B cell (primary cell): ENCODE results near the gene IKBKE. TPM values are rescaled to one million over a fixed set of nuclear protein-coding genes. Genes with fewer than 3 reads are reported as not detected.

Source experiments
- ATAC-seq: fragments of 200-7000 bp; cut with Tn5 transposase; one replicate; pipeline ENCODE4 v1.10.0; 2021; ENCODE audit warnings: low read depth, mild to moderate bottlenecking, moderate number of reproducible peaks, moderate library complexity
- CTCF ChIA-PET: fragments of 350-600 bp; sonication (Branson Sonifier 250); formaldehyde crosslinking; loops from one replicate; lab custom pipeline; 2021; ENCODE audit warnings: antibody characterized with exemption, inconsistent platforms; lab: Charles Lee
- POLR2A ChIA-PET: fragments of 350-600 bp; sonication (Branson Sonifier 250); formaldehyde crosslinking; loops from one replicate; lab custom pipeline; 2021; ENCODE audit warnings: antibody characterized with exemption; lab: Charles Lee
- DNase-seq: peaks from one replicate; pipeline ENCODE4 v3.0.0; 2013
- H2AFZ ChIP-seq: 2 replicates; pipeline ENCODE4 v1.6.1; 2012; ENCODE audit warnings: mild to moderate bottlenecking, low read depth, low read length; ENCODE audit not compliant: insufficient read depth, poor library complexity, severe bottlenecking
- H3K27ac ChIP-seq, 2 donors: 1 replicate in 1 of 2; 2 replicates in 1 of 2; pipeline ENCODE4 v1.5.1; 2012 to 2013; ENCODE audit warnings: low read length in 2 of 2, mild to moderate bottlenecking in 2 of 2, moderate library complexity in 1 of 2
- H3K27me3 ChIP-seq, 4 experiments: fragments of 200-600 bp in 1 of 4; sonication (generic) in 1 of 4; replicated peaks in 1 of 4; 1 replicate in 2 of 4; 2 replicates in 2 of 4; pipeline versions ENCODE4 v1.6.1 to v1.7.0; 2013 to 2016; ENCODE audit warnings: low read length in 3 of 4, mild to moderate bottlenecking in 2 of 4, mixed read lengths in 1 of 4, moderate library complexity in 1 of 4; ENCODE audit not compliant: insufficient read depth in 4 of 4, control insufficient read depth in 3 of 4; ENCODE audit errors: control extremely low read depth in 1 of 4
- H3K36me3 ChIP-seq, 2 experiments: replicated peaks in 1 of 2; 1 replicate in 1 of 2; 2 replicates in 1 of 2; pipeline versions ENCODE4 v1.6.1 to v1.7.1; 2013; ENCODE audit warnings: low read length in 1 of 2; ENCODE audit not compliant: insufficient read depth in 2 of 2, control insufficient read depth in 1 of 2; ENCODE audit errors: control extremely low read depth in 1 of 2, extremely low read depth in 1 of 2
- H3K4me1 ChIP-seq, 2 donors: fragments of 200-600 bp in 1 of 2; sonication (generic) in 1 of 2; 1 replicate in 1 of 2; 2 replicates in 1 of 2; pipeline versions ENCODE4 v1.5.1 to v1.6.1; 2013 to 2017; ENCODE audit warnings: low read length in 2 of 2; ENCODE audit not compliant: control insufficient read depth in 2 of 2, insufficient read depth in 2 of 2
- H3K4me2 ChIP-seq: replicated peaks from 2 replicates; pipeline ENCODE3; 2012; ENCODE audit warnings: mild to moderate bottlenecking, low read depth, low read length; ENCODE audit not compliant: poor library complexity, severe bottlenecking
- H3K4me3 ChIP-seq, 5 experiments: fragments of 200-600 bp in 1 of 5; sonication (generic) in 1 of 5; 1 replicate in 3 of 5; 2 replicates in 2 of 5; pipeline versions ENCODE4 v1.5.1 to v1.7.0; 2011 to 2016; ENCODE audit warnings: low read length in 4 of 5, mild to moderate bottlenecking in 4 of 5, low read depth in 2 of 5, control low read depth in 1 of 5, moderate library complexity in 1 of 5; ENCODE audit not compliant: insufficient read depth in 1 of 5; ENCODE audit errors: control extremely low read depth in 1 of 5, extremely low read depth in 1 of 5
- H3K79me2 ChIP-seq: fragments of 200-600 bp; sonication (generic); one replicate; pipeline ENCODE4 v1.6.0; 2016; ENCODE audit warnings: low read length; ENCODE audit not compliant: control insufficient read depth, insufficient read depth
- H3K9ac ChIP-seq: fragments of 200-600 bp; sonication (generic); 2 replicates; pipeline ENCODE4 v1.6.1; 2017; ENCODE audit warnings: mild to moderate bottlenecking, low read length, moderate library complexity
- H3K9me3 ChIP-seq, 3 donors: one replicate each; pipeline versions ENCODE4 v1.6.1 to v1.7.1; 2013; ENCODE audit warnings: low read length in 2 of 3; ENCODE audit not compliant: control insufficient read depth in 2 of 3, insufficient read depth in 1 of 3; ENCODE audit errors: control extremely low read depth in 1 of 3
- H4K20me1 ChIP-seq: 2 replicates; pipeline ENCODE4 v1.6.0; 2012; ENCODE audit warnings: mild to moderate bottlenecking, low read length; ENCODE audit not compliant: insufficient read depth, control insufficient read depth, poor library complexity, severe bottlenecking
- H3K27ac Mint-ChIP-seq: one replicate; pipeline ENCODE4 v1.8.0; 2021; ENCODE audit warnings: mixed read lengths
- H3K27me3 Mint-ChIP-seq: one replicate; pipeline ENCODE4 v1.8.0; 2021; ENCODE audit warnings: mixed read lengths
- H3K4me1 Mint-ChIP-seq: one replicate; pipeline ENCODE4 v1.8.0; 2021; ENCODE audit warnings: mixed read lengths
- H3K4me3 Mint-ChIP-seq: one replicate; pipeline ENCODE4 v1.8.0; 2021; ENCODE audit warnings: mixed read lengths
- H3K9me3 Mint-ChIP-seq: one replicate; pipeline ENCODE4 v1.8.0; 2022; ENCODE audit warnings: mixed read lengths; ENCODE audit not compliant: insufficient read depth
- CTCF ChIP-seq: fragments of 200-600 bp; IDR thresholded peaks from one replicate; pipeline ENCODE4 v1.8.0; 2022; ENCODE audit warnings: antibody characterized with exemption, mild to moderate bottlenecking
- EZH2 ChIP-seq: IDR thresholded peaks from 2 replicates; pipeline ENCODE4 v1.6.1; 2012; ENCODE audit warnings: borderline replicate concordance, low read depth, mild to moderate bottlenecking, moderate library complexity, low read length; ENCODE audit not compliant: insufficient read depth, poor library complexity, severe bottlenecking
- WGBS: methylation state at CpG from one replicate; pipeline ENCODE4 v1.1.5; 2013; ENCODE audit warnings: missing lambda C conversion rate; ENCODE audit not compliant: insufficient coverage; 5-methylcytosine and 5-hydroxymethylcytosine counted together
- intact Hi-C: fragments of 100-400 bp; cut with micrococcal nuclease; formaldehyde crosslinking; loops from one replicate; pipeline ENCODE4 v1.10.0; 2022
- polyA plus RNA-seq: library from polyadenylated mRNA; depleted of rRNA; stranded (reverse); fragments of >200 nt; gene quantifications from 2 replicates; pipeline ENCODE4 v1.2.3, GENCODE V29; 2012
- total RNA-seq, 2 donors: library from RNA; stranded (reverse); fragments of 120-200 nt in 1 of 2; gene quantifications; 1 replicate in 1 of 2; 2 replicates in 1 of 2; pipeline versions ENCODE4 v1.2.3 to v1.2.4, GENCODE V29; 2013 to 2022

The IKBKE gene
- total and polyA plus RNA-seq, 2 donors (not counting 1 experiment from before 2014, with no cell fraction given), result 40.8 to 55.4 TPM

- Histone ChIP-seq H3K27ac (no peak overlapping the region), H3K9ac (no peak overlapping the region), H3K4me1 (no peaks in the 10 kb centered on the region), H3K9me3 (no peaks in the 10 kb centered on the region), H3K36me3 (peaks cover 0 to 66% of the 10 kb centered on the region in 2 experiments), H2AFZ (no peak overlapping the region), H3K4me2 (no peak overlapping the region), H3K79me2 (no peaks in the 10 kb centered on the region), H3K4me3 (no peak overlapping the region), H4K20me1 (no peaks in the 10 kb centered on the region), H3K27me3 (no peaks in the 10 kb centered on the region)
- ATAC-seq (no peak), DNase-seq (no peak)
- H3K4me3 Mint-ChIP-seq, result no peak overlapping the region
- CTCF ChIA-PET, result interaction anchor here (1.5 to 7.4 kb wide), 3 partner anchors 26 to 96 kb away, joined by 4 to 81 read pairs (median 27); no protein-coding TSS in a partner anchor
- WGBS, result 95% methylated on average over 7 of the region's 7 CpGs
- POLR2A ChIA-PET, result no interaction called here
- no peak overlapping the region for H3K27ac Mint-ChIP-seq
- no peaks in the 10 kb centered on the region for H3K27me3 Mint-ChIP-seq
- no peaks in the 10 kb centered on the region for H3K4me1 Mint-ChIP-seq
- intact Hi-C loops, result no loop called here
- TF ChIP-seq EZH2 (no peak), CTCF (no peak)
- H3K9me3 Mint-ChIP-seq, result no peaks in the 10 kb centered on the region
Observed at GRCh38 chr1:206487970-206488369, 17.7 kb downstream of the IKBKE start.

GRCh38 chr1:206488466-206488865 is 18.2 kb downstream of the IKBKE start:
- H3K27me3 ChIP-seq, result no peaks in the 10 kb centered on the region
- no peak overlapping the region for H3K4me2 ChIP-seq
- H3K27ac Mint-ChIP-seq, result no peak overlapping the region
- no peaks in the 10 kb centered on the region for H3K4me1 ChIP-seq
- no peak overlapping the region for H3K4me3 Mint-ChIP-seq
- H3K4me3 ChIP-seq, result no peak overlapping the region
- no peak overlapping the region for H2AFZ ChIP-seq
- WGBS, result no CpG with 5 or more reads among the region's 3 CpGs
- H4K20me1 ChIP-seq, result no peaks in the 10 kb centered on the region
- no peak overlapping the region for H3K27ac ChIP-seq
- TF ChIP-seq EZH2, result no peak
- no peak for TF ChIP-seq CTCF
- CTCF ChIA-PET, result interaction anchor here (1.5 to 7.4 kb wide), 4 partner anchors 26 to 96 kb away, joined by 4 to 81 read pairs (median 20); no protein-coding TSS in a partner anchor
- no peak for DNase-seq
- H3K27me3 Mint-ChIP-seq, result no peaks in the 10 kb centered on the region
- H3K79me2 ChIP-seq, result no peaks in the 10 kb centered on the region
- H3K9me3 Mint-ChIP-seq, result no peaks in the 10 kb centered on the region
- peaks cover 2% of the 10 kb centered on the region for H3K4me1 Mint-ChIP-seq
- H3K36me3 ChIP-seq, result peaks cover 0 to 66% of the 10 kb centered on the region in 2 experiments
- POLR2A ChIA-PET, result no interaction called here
- no peak overlapping the region for H3K9ac ChIP-seq
- intact Hi-C loops, result no loop called here
- H3K9me3 ChIP-seq, result no peaks in the 10 kb centered on the region
- ATAC-seq, result no peak
